NB4 (cell line): ENCODE data around the gene LMNTD1.

Source experiments
- CTCF ChIP-seq: IDR thresholded peaks from one replicate; pipeline ENCODE4 v1.5.1; 2012; ENCODE audit warnings: low read depth, low read length
- POLR2A ChIP-seq: IDR thresholded peaks from 2 replicates; pipeline ENCODE4 v1.6.1; 2011; ENCODE audit warnings: mild to moderate bottlenecking; ENCODE audit not compliant: insufficient read length; ENCODE audit errors: extremely low read depth

- TF ChIP-seq CTCF, result no peak
- TF ChIP-seq POLR2A, result no peak
These were observed 83.2 kb downstream of the LMNTD1 start for GRCh38 chr12:25469861-25470260.
